NCI-H2081 (cell line): ENCODE measurements around the gene FBLN1.

ENCODE experiments used
- DNase-seq, 2 experiments: peaks; one replicate each; lab custom pipeline; 2025; lab: John Stamatoyannopoulos, UW

FBLN1 gene

DNA sequence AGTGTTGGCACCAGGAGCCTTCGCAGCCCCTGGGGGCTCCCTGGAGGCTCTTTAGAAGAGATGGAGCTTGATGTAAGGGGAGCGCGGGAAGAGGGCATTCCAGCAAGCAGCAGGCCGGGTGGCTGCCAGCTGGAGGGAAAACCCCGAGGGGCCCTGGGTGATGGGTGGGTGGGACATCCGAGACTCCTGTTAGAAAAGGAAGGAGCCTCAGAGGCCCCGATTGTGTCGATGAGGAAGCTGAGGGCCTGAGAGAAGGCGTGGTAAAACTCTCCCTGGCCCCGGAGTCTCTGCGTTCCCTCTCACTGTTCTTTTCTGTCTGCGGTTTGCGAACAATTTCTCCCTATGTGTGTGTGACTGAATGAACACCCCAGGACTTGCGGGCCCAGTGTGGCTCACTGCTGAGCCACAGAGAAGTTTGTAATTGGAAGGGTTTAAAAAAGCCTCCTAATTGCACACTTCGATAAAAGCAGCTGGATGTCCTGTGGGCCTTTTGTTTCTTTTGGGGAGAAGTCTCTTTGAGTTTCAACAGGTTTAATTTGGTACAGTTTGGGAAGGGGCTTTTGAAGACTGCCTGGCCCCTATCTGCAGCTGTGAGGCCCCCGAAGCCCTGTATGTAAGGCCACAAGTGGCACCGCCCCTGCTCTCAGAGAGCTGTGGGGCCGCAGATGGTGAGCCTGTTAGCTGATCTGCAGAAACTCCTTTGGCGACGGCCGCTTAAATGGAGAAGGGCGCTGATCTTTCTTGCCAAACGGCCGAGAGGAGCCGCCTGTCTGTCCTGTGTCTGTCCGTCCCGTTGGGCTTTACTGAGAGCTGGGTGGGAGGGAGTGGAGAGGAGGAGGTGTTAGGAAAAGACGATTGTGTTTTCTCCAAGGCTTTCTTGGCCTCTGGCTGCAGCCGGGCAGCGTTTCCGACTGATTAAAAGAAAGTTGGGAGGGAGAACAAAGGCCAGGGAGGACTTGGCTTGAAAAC lies 2.0 kb downstream of the FBLN1 start:
- DNase-seq, result no peak

DNA sequence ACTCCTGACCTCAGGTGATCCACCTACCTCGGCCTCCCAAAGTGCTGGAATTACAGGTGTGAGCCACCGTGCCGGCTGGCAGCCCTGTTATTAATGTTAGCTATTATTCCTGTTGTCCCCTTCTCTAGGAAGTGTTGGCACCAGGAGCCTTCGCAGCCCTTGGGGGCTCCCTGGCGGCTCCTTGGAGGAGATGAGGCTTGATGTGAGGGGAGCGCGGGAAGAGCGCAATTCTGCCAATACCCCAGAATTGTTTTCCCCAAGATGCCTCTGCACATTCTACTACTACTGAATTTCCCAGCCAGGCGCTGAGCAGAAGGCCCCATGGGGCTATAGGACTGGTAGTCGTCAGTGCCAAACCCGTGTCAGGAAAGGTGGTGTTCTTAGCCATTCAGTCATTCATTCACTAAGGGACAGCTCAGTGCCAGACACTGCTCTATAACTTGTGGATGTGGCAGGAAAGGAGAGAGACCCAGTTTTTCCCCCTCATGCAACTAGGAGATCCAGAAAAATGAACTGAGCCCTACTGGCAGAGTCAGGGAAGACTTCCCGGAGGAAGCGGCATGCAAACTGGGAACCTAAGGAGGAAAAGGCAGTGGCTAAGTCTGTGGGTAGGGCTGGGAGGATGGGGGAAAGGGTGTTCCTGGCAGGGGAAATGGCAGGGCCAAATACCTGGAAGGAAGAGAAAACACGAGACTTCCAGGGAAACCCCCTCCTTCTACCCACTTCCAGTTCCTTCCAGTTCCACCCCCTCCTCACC lies 3.5 kb downstream of the FBLN1 start:
- no peak for DNase-seq

DNA sequence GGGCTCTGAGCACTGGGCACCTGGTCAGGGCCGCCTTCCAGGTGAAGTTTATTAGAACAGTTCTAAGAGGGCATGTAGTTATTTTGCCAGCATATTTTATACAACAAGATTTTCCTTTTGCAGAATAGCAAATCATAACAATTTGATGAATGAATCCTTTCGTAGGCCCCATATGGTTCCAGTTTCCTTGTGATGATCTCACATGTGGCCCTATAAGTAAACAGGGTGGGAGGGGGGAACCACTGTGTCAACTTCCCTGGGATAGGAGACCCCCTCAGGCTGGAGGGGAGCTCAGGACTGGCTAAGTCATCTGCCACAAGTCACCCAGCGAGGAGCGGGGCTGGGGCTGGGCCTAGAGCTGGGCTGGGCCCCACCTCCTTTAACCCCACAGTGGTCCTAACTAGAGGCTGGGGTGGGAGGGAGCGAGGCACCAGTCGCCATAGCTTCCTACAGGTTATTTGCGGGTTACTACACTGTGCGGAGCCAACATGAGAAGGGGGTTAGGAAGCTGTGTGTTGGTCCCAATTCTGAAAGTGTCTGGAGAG lies 4.2 kb downstream of the FBLN1 start:
- DNase-seq, result no peak

DNA sequence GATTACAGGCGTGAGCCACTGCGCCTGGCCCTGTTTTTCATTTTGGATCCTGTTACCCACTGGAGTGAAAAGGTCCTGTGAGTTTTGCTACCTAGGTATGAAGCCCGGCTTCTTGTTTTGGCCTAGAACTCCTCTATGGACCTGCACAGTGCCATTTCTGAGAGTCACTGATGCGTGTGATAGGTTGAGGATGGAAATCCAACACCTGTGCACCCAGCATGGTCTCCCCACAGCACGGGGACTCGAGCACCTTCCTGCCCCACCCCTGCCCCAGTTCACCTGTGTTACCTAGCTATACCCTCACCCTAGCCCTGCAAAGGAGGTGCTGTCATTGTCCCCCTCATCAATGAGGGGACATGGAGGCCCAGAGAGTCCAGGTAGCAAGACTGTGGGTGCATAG lies 5.1 kb downstream of the FBLN1 start:
- DNase-seq, result no peak

DNA sequence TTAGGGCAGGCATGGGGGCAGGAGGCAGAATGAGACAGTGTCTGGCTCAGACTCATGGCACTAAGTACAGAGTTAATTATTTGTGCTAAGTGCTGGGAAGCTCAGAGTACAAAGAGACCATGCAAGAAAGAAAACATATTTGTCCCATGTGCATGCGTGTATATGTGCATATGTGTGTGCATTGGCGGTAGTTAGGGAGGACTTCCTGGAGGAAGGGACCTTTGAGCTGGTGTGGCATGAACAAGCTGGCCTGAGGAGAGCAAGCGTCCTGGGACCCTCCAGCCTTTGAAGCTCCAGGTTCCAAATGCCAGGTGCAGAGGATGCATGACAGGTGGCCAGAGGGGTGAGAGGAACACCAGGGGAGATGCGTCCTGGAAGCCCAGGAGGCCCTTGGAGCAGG lies 6.1 kb downstream of the FBLN1 start:
- DNase-seq, result no peak

DNA sequence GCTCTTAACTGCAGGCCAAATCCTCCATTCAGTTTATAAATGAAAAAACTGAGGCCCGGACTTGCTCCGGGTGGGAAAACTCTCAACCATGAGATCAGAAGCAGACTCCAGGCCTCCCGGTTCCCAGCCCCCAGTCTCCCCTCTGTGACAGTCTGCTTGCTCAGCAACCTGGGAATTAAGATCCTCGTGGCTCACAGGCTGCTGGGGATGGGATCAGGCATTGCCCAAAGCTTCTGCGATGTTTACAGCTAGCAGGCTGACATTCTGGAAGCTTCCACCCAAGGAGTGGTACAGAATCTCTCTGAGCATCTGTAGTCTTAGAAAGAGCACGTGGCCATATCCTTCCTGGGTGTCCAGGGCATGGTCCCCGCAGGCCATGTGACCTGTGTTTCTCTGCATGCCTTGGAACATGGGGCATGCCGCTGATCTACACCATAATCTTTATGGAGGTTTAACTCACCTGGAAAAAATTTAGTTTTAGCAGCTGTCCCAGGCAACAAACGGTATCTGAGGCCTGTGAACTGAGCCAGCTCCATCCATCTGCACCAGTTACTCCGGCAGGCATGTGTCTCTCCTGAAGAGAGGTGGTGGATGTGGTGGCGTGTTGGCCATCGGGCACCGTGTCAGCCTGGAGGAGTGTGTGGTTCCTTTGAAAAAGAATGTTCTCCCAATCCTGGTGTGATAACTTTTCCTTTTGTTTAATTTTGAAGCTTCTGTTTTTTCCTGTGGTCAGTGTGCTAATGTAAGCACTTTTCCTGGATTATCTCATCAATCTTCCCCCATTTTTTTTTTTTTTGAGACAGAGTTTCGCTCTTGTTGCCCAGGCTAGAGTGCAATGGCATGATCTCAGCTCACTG lies 7.9 kb downstream of the FBLN1 start:
- no peak for DNase-seq

DNA sequence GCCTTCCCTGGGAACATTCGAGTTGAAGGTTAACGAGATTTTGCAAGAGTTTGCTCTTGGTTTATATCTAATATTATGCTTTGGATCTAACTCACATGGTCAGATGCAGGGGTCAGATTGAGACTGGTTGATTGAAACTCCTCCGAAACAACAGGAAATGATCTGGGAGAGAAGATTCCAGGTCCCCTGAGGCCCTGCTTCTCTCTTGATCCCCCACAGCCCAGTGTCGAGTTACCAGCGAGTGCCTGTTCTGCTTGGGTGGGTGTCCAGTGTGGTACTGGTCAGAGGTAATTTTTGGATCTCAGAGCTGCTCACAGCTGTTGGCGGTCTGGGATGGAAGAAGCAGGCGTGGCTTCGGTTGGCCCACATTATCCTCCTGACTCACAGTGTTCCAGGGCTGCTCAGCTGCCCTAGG lies 9.2 kb downstream of the FBLN1 start:
- no peak for DNase-seq

DNA sequence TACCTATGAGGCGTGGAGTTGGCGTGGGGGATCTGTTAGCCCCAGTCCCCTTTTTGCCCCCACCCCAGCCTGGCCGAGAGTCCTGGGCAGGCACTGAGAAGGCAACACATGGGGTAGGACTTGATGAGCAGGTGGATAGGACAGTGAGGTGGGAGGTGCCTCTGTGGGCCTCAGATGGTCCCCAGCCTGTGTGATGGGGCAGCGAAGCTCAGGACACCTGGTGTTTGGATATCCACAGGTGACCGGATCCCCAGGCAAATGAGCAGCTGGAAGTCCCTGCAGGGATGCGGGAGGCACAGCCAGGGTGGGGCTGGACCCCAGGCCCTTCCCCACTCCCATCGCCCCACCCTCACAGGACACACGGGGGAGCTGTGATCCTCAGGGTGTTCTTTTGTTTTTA lies 9.7 kb downstream of the FBLN1 start:
- no peak for DNase-seq

DNA sequence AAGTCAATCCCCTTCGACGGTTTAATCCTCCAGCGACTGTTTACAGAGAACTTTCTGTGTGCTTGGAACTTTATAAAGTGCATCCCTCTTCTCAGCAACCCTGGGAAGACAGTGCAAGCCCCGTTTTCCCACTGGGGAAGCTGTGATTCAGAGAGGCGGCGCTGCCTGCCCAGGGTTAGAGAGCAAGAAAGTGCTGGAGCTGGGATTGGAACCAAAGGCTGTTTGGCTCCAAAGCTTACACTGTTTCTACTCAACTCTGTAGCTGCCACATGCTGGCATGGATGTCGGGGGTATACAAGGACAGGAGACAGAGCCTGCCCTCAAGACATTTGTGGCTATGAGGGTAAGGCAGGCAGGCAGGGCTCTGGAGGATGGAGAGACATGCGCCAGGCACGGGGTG lies 13.0 kb downstream of the FBLN1 start:
- no peak for DNase-seq

DNA sequence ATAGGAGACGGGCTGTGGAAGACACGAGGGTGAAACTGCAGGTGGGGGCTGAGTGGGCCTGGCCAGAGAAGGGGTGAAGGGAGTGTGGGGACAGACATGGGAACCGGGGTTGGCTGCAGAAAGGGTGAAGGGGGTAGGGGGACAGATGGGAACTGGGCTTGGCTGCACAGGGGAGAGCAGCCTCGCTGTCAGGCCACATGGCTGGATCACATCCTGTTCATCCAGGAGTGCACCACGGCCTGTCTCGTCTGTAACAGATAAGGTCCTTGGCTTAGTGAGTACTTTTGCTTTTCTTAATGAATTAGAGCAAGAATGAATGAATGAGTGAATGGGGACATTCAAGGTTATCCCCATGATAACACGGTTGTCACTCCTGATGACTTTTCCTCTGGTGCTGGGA lies 13.5 kb downstream of the FBLN1 start:
- no peak for DNase-seq

DNA sequence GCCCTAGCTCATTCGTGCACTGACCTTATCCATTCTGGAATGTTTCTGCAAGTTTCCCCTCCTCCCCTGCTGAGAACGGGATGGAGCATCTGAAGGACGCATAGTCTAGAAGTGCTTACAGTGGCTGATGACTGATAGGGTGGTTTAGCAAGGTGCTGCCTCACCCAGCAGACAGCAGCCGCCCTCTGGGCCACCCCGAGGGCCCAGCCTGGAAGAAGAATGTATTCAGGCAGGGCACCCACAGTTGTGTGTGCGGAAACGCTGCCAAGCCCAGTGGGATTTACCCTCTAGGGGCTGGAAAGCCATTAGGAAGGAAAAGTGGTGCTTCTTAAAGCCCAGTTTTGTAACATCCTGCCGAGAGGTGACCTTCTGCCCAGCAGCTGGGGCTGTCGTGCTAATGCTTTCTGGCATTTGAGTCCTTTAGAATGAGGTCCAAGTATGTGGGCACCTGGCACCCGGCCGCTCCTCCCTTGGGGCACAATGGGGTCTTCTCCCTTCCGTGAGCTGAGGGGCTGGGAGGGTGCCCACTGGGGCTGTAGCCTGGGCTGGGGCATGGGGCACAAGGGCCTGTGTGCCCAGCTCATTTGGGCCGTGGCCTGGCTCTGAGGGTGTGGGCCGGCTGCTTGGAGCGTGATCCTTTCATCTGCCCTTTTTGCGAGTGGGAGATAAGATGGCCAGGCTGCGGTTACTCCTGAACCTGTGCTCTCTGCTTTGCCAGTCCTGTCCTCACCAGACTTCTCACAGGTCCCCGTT lies 14.4 kb downstream of the FBLN1 start:
- DNase-seq, result no peak

DNA sequence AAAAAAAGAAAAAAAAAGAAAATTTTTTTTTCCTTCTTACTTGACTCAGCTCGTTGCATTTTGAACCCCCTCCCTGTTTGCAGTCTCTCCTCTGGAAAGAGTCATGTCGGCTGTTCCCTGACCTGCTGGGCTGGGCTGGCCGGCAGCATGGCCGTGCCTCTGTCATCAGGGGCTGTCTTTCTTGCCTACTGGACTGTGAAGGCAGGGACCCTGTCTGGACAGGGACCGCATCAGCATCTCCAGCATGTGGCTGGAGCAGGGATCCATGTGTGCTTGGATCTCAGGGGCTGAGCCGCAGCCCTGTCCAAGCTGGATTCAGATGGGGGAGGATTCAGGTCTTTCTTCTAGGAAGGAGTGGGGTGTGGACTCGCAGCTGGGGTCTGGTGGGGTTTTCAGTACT lies 15.5 kb downstream of the FBLN1 start:
- no peak for DNase-seq

DNA sequence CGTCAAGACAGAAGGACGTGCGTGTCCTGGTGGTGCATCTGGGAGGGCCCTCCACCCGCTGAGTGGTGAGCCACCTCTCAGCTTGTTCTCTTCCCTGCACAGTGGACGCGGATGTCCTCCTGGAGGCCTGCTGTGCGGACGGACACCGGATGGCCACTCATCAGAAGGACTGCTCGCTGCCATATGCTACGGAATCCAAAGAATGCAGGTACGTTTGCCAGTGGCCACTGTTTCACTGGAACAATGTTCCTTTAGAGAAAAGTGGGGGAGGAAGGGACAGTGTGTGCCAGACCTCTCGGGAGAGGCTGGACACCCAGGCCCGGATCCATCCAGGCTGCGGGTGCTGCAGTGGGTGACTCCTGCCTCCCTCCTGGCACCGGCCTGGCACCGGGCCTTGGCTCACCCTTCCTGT lies 15.9 kb downstream of the FBLN1 start:
- no peak for DNase-seq

DNA sequence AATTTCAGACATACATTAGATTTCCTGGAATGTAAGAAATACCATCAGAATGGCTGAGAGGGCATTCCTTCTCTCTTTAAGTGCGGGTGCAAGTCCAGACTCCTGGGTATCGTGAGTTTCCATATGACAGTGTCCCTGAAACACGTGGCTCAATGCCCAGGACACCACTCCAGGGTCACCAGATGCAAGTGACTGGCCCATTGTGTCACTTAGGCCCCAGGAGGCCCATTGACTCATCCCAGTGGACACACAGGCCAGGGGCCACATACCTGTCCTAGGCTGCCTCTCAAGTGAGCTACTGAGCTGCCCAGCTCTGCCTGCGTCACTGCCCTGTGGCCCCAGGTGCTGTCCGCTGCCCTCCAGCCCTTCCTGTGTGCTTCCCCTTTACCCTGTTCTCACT lies 18.5 kb downstream of the FBLN1 start:
- DNase-seq, result no peak

DNA sequence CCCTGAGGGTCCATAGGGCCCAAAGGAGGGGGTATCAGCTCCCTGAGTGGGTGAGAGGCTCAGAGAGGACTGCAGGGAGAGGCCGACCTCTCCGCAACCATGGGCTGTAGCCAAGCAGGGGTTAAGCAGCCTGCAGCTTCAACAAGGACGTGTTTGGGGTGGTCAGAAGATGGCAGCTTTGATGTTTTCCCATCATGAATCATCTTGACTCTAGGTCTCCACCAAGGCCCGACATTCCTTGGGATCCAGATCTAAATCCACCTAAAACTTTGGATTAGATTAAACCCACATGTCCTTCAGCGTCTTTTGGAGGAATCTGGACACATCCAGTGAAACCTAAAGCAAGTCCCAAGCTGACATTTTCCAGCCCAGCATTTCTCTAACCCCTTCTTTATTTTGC lies 19.8 kb downstream of the FBLN1 start:
- no peak for DNase-seq

DNA sequence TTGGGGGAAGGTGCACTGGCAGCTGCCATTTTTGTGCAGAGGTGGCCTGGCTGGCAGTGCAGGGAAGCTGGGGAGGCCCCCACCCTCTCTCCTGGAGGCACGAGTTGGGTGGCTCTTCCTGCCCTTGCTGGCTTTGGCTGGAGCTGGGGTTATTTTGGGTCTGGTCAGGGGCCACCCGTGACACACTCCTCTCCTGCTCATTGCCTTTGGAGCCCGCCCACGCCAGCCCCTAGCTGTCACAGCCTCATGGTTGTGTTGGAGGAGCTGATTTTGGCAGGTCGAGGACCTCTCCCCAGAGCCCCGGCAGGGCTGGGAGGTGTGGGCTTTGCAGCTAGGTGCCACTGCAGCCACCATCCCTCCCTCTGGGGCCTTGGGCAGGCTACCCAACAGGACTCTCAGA lies 21.5 kb downstream of the FBLN1 start:
- DNase-seq, result no peak

DNA sequence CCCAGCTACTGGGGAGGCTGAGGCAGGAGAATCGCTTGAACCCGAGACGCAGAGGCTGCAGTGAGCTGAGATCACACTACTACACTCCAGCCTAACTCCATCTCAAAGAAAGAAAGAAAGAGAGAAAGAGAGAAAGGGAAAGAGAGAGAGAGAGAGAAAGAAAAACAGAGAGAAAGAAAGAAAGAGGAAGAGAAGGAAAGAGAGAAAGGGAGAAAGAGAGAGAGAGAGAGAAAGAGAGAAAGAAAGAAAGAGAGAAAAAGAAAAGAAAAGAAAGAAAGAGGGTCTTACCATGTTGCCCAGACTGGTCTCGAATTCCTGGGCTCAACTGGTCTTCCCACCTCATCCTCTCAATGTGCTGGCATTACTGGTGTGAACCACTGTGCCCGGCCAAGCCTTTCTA lies 22.3 kb downstream of the FBLN1 start:
- DNase-seq, result no peak

DNA sequence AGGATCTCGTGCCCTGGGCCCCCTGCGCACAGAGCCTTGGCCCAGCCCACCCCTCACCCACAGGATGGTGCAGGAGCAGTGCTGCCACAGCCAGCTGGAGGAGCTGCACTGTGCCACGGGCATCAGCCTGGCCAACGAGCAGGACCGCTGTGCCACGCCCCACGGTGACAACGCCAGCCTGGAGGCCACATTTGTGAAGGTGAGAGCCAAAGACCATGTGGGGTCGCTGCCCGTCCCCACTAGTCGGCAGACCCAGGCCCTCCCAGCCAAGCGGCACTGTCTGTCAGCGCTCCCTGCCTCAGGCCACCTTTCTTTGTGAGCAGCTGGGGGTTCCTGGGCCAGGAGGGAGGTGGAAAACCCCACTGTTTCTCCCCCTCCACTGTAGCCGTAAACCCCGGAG lies 22.8 kb downstream of the FBLN1 start:
- DNase-seq, result no peak

DNA sequence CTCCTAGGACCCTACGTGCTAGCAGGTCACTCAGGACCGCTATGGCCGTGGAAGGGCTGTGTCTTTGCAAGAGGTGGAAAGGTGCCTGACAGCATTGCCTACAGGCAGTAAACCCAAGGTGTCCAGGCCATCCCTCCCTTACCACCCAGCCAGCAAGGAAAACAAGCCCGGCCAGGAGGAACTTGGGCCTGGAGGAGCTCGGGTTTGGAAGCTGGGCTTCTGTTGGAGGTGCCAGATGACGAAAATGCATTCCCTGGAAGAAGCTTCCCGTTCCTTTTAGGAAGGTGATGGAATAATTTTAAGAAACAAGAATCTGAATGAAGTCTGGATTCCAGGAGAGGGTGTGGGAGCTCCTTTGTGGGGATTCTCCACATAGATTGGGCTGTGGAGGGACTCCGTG lies 23.6 kb downstream of the FBLN1 start:
- no peak for DNase-seq

DNA sequence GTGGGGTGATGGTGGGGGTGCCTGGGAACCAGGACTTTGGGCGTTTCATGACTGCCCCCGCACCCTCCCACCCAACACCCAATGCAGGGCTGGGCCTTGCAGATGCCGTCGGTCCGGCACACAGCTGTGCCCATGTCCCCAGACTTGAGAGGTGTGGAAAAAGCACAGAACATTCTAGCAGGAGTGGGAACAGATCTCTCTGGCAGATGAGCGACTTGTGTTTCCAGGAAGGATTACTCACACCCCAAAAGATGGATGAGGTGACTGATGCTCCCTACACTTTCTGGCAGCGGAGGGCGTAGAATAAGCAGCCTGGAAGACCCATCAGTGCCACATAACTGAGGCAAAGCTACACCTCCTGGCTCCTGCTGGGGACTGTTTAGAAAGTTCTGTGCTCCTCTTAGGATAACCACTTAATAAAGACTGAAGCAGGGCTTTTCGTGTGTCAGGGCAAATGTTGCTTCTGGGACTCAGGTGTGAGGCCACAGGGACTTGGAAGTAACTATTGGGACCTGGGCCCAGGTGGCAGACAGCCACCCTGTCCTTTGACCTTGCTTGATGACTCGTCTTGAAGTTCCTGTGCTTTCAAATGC lies 24.2 kb downstream of the FBLN1 start:
- DNase-seq, result no peak

DNA sequence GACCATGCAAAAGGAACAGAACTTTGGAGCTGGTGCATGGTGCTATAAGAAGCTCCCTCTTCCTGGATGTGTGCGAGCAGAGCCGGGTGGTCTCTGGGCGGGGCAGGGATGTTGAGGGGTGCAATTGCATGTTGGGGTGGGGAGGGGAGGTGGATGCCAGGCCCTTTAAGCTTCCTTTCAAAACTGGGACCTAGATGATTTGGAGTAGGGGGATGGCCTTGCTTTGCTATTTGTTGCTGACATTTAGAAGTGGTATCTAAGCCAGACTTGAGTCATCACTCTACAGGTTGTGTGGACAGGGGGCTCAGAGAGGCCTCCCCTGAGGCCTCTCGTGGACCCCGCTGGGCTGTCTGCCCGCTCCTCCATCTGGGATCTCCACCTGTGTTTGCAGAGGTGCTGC lies 24.8 kb downstream of the FBLN1 start:
- DNase-seq, result no peak
